Keratinocyte (primary cell): ENCODE results near the gene PARP3. TPM values are rescaled to one million over a fixed set of nuclear protein-coding genes. Genes with fewer than 3 reads are reported as not detected.

Source experiments
- DNase-seq: peaks from one replicate; pipeline ENCODE4 v3.0.0-alpha.2; 2011; ENCODE audit warnings: low read depth, missing footprints, low spot score
- FAIRE-seq: peaks from 2 replicates; lab custom pipeline; 2011; peaks lifted over from hg19 to GRCh38; lab: Jason Lieb, UNC
- H2AFZ ChIP-seq: 2 replicates; pipeline ENCODE4 v1.6.0; 2012; ENCODE audit warnings: low read length, control low read depth, inconsistent platforms; ENCODE audit not compliant: control insufficient read depth
- H3K27ac ChIP-seq: 2 replicates; pipeline ENCODE4 v1.5.1; 2011; ENCODE audit warnings: low read length; ENCODE audit not compliant: control insufficient read depth, insufficient read depth
- H3K27me3 ChIP-seq: 3 replicates; pipeline ENCODE4 v1.6.0; 2011; ENCODE audit warnings: low read length; ENCODE audit not compliant: control insufficient read depth, insufficient read depth; ENCODE audit errors: extremely low read depth
- H3K36me3 ChIP-seq, 2 experiments: 2 replicates in 1 of 2; 3 replicates in 1 of 2; pipeline ENCODE4 v1.5.1; 2011; ENCODE audit warnings: low read length in 2 of 2, mild to moderate bottlenecking in 1 of 2; ENCODE audit not compliant: control insufficient read depth in 2 of 2, insufficient read depth in 2 of 2; ENCODE audit errors: extremely low read depth in 1 of 2
- H3K4me1 ChIP-seq: 3 replicates; pipeline ENCODE4 v1.5.1; 2011; ENCODE audit warnings: low read length; ENCODE audit not compliant: control insufficient read depth, insufficient read depth; ENCODE audit errors: extremely low read depth
- H3K4me2 ChIP-seq: 3 replicates; pipeline ENCODE4 v1.6.0; 2011; ENCODE audit warnings: low read depth, low read length; ENCODE audit not compliant: control insufficient read depth, insufficient read depth; ENCODE audit errors: extremely low read depth
- H3K4me3 ChIP-seq, 3 experiments: fragments of 200-600 bp in 1 of 3; sonication (generic) in 1 of 3; 2 replicates in 2 of 3; 3 replicates in 1 of 3; pipeline ENCODE4 v1.5.1; 2011 to 2016; ENCODE audit warnings: low read length in 3 of 3, mild to moderate bottlenecking in 3 of 3, control low read depth in 2 of 3, inconsistent platforms in 1 of 3, low read depth in 1 of 3, mixed read lengths in 1 of 3, mixed run types in 1 of 3, moderate library complexity in 1 of 3; ENCODE audit not compliant: control insufficient read depth in 2 of 3, insufficient read depth in 2 of 3; ENCODE audit errors: extremely low read depth in 1 of 3
- H3K79me2 ChIP-seq: 2 replicates; pipeline ENCODE4 v1.6.0; 2012; ENCODE audit warnings: low read length; ENCODE audit not compliant: control insufficient read depth, insufficient read depth
- H3K9ac ChIP-seq: 3 replicates; pipeline ENCODE4 v1.6.0; 2011; ENCODE audit warnings: low read length; ENCODE audit not compliant: control insufficient read depth, insufficient read depth; ENCODE audit errors: extremely low read depth
- H3K9me1 ChIP-seq: 3 replicates; pipeline ENCODE4 v1.6.0; 2011; ENCODE audit warnings: low read length; ENCODE audit not compliant: control insufficient read depth, insufficient read depth; ENCODE audit errors: extremely low read depth
- H3K9me3 ChIP-seq: 2 replicates; pipeline ENCODE4 v1.5.1; 2012; ENCODE audit warnings: low read depth, low read length; ENCODE audit not compliant: control insufficient read depth
- H4K20me1 ChIP-seq: 3 replicates; pipeline ENCODE4 v1.6.0; 2011; ENCODE audit warnings: low read length; ENCODE audit not compliant: control insufficient read depth, insufficient read depth; ENCODE audit errors: extremely low read depth
- CTCF ChIP-seq, 3 experiments: IDR thresholded peaks in 1 of 3; conservative IDR thresholded peaks in 1 of 3; optimal IDR thresholded peaks in 1 of 3; 2 replicates in 2 of 3; 3 replicates in 1 of 3; pipeline versions ENCODE3 to v1.5.1; 2011; ENCODE audit warnings: low read length in 3 of 3, mild to moderate bottlenecking in 3 of 3, moderate library complexity in 2 of 3, control low read depth in 1 of 3, inconsistent platforms in 1 of 3; ENCODE audit not compliant: insufficient read depth in 2 of 3; ENCODE audit errors: extremely low read depth in 1 of 3
- EZH2 ChIP-seq: IDR thresholded peaks from one replicate; pipeline ENCODE4 v1.6.1; 2012; ENCODE audit warnings: inconsistent platforms, mild to moderate bottlenecking, low read length, moderate library complexity
- dilution Hi-C: fragments of 300-500 bp; cut with MboI; formaldehyde crosslinking; loops from one replicate; pipeline ENCODE4 v1.7.0; 2020; ENCODE audit warnings: low sequenced_read_pairs; ENCODE audit not compliant: extremely low pct_ligation_motif_present
- polyA plus RNA-seq, 5 experiments: library from polyadenylated mRNA; depleted of rRNA in 3 of 5; stranded (reverse) in 3 of 5; stranded (forward) in 1 of 5; unstranded in 1 of 5; fragments of >200 nt; gene quantifications; 1 replicate in 1 of 5; 2 replicates in 3 of 5; 3 replicates in 1 of 5; pipeline versions ENCODE4 v1.2.1 to v1.2.3, GENCODE V29; 2011 to 2012; ENCODE audit warnings: missing spikeins in 2 of 5, low read depth in 1 of 5, low replicate concordance in 1 of 5

The PARP3 gene
- polyA plus RNA-seq, 1 donor (not counting 4 experiments of a cell fraction or from before 2014, with no cell fraction given), result 6.4 TPM

GRCh38 chr3:51959651-51960050, 17.5 kb downstream of the PARP3 start:
- DNase-seq (no peak), FAIRE-seq (no peak)
- H3K27ac ChIP-seq, result no peak overlapping the region
- no peaks in the 10 kb centered on the region for H3K9me1 ChIP-seq
- H3K4me1 ChIP-seq, result peaks cover 11% of the 10 kb centered on the region
- H2AFZ ChIP-seq, result no peak overlapping the region
- peaks cover 11% of the 10 kb centered on the region for H3K27me3 ChIP-seq
- H3K9ac ChIP-seq, result no peak overlapping the region
- H3K79me2 ChIP-seq, result no peaks in the 10 kb centered on the region
- TF ChIP-seq EZH2, result no peak
- TF ChIP-seq CTCF (optimal IDR thresholded peaks at IDR 0.05 in 1 of 3, IDR thresholded peaks at IDR 0.05 in 1 of 3, conservative IDR thresholded peaks at IDR 0.05 in 1 of 3; ENCODE audit: extremely low read depth in 1 of 3, insufficient read depth in 2 of 3, low read length in 3 of 3), result no peak
- no peaks in the 10 kb centered on the region for H4K20me1 ChIP-seq
- dilution Hi-C loops, result no loop called here
- H3K9me3 ChIP-seq, result no peaks in the 10 kb centered on the region
- H3K36me3 ChIP-seq, result peaks cover 0 to 25% of the 10 kb centered on the region in 2 experiments
- H3K4me3 ChIP-seq, result no peak overlapping the region
- H3K4me2 ChIP-seq, result no peak overlapping the region

DNA sequence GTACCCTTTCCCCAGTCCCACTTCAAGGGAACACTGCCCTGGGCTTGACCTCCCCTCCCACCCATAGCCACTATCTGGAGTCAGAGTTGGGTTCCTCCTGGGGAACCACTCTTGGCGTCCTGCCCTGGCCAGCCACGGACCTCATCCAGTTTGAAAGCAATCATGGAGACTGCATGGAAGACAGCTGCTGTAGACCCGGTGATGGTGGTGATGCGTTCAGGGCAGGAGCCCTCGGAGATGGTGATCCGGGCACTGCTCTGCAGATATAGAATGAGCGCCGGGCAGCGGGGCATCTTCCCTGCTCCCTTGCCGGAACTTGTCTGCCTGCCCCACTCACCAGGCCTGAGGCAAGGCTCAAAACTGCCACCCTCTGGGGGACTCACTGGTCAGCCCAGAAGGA, 18.2 kb downstream of the PARP3 start:
- Histone ChIP-seq H3K9me3 (no peaks in the 10 kb centered on the region), H3K9me1 (no peaks in the 10 kb centered on the region), H3K4me1 (peaks cover 10% of the 10 kb centered on the region), H4K20me1 (no peaks in the 10 kb centered on the region), H3K36me3 (peaks cover 0 to 25% of the 10 kb centered on the region in 2 experiments), H3K27ac (no peak overlapping the region), H3K4me3 (no peak overlapping the region), H2AFZ (no peak overlapping the region), H3K79me2 (no peaks in the 10 kb centered on the region), H3K9ac (no peak overlapping the region), H3K27me3 (peaks cover 4% of the 10 kb centered on the region), H3K4me2 (no peak overlapping the region)
- no peak for FAIRE-seq
- no peak for TF ChIP-seq EZH2
- TF ChIP-seq CTCF (optimal IDR thresholded peaks at IDR 0.05 in 1 of 3, IDR thresholded peaks at IDR 0.05 in 1 of 3, conservative IDR thresholded peaks at IDR 0.05 in 1 of 3; ENCODE audit: extremely low read depth in 1 of 3, insufficient read depth in 2 of 3, low read length in 3 of 3), result no peak
- no peak for DNase-seq
- dilution Hi-C loops, result no loop called here
